Suprapubic skin (tissue), 4 donors: ENCODE measurements around the gene TCF7L2.

ENCODE experiments used
- POLR2A ChIP-seq, 2 donors: fragments of 450-650 bp; IDR thresholded peaks; one replicate each; pipeline ENCODE4 v1.6.1; 2017; ENCODE audit warnings: antibody characterized with exemption in 2 of 2, mild to moderate bottlenecking in 2 of 2, moderate library complexity in 2 of 2
- POLR2AphosphoS5 ChIP-seq, 3 donors: sonication (generic); formaldehyde crosslinking; IDR thresholded peaks; one replicate each; pipeline ENCODE4 v1.6.1; 2017; ENCODE audit warnings: antibody characterized with exemption in 3 of 3

DNA sequence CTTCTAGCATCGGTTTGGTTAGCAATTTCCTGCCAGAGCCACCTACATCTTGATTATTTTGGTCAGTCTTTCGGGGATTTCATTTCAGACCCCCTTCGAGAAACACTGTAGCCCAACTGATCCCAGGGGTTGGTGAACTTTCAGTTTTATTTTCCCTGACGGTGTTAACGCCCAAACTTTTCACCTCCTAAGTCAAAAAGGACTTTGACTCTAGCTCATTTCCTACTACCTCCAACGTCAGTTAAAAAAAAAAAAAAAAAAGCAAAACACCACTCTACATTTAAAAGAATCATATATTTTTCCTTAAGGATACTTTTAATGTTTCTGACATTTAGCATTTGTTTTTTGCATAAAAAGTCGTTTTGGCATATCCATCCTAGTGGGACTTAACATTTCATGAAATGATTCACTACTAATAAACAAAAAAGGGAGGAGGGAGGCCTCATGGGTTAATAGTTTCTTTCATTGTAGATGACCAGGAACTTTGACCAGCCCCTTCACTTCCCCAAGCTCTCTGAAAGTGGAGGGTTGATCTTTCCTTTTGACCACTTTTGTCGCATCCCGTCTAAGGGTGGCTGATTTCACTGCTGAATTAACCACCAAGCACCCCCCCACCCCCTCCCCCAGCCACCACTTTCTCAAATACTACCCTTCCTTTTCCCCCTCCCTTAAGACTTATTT, 764 bp upstream of the TCF7L2 start:
- TF ChIP-seq POLR2AphosphoS5 (IDR thresholded peaks at IDR 0.05): no peak
- TF ChIP-seq POLR2A (IDR thresholded peaks at IDR 0.05): no peak
